H1 (cell line): Measurements from ENCODE around the gene SETDB2. TPM values are rescaled to one million over a fixed set of nuclear protein-coding genes. Genes with fewer than 3 reads are reported as not detected.

ENCODE experiments used
- CTCF ChIA-PET: fragments of 300-600 bp; sonication (Branson Sonifier 250); formaldehyde crosslinking; loops from one replicate; lab custom pipeline; 2021; ENCODE audit not compliant: partially characterized antibody; lab: Charles Lee
- POLR2A ChIA-PET: fragments of 300-600 bp; sonication (Branson Sonifier 250); formaldehyde crosslinking; loops from one replicate; lab custom pipeline; 2021; ENCODE audit warnings: inconsistent platforms; ENCODE audit not compliant: partially characterized antibody; lab: Charles Lee
- DNase-seq, 2 experiments: peaks; one replicate each; pipeline versions ENCODE4 v3.0.0 to v3.0.0-alpha.2; 2010 to 2022; ENCODE audit warnings: low spot score in 2 of 2, low read depth in 1 of 2, mixed read lengths in 1 of 2
- FAIRE-seq: peaks from 2 replicates; lab custom pipeline; 2011; peaks lifted over from hg19 to GRCh38; lab: Jason Lieb, UNC
- H2AFZ ChIP-seq: 2 replicates; pipeline ENCODE4 v1.8.1; 2012; ENCODE audit warnings: low read length, inconsistent platforms
- H2AK5ac ChIP-seq: 2 replicates; pipeline ENCODE4 v1.6.1; 2013; ENCODE audit warnings: low read depth, low read length
- H2BK120ac ChIP-seq: replicated peaks from 2 replicates; pipeline ENCODE3; 2013; ENCODE audit warnings: low read depth, low read length, inconsistent platforms
- H2BK12ac ChIP-seq: 2 replicates; pipeline ENCODE4 v1.6.1; 2013; ENCODE audit warnings: low read depth, low read length
- H2BK15ac ChIP-seq: 2 replicates; pipeline ENCODE4 v1.6.1; 2013; ENCODE audit warnings: low read length
- H2BK20ac ChIP-seq: 2 replicates; pipeline ENCODE4 v1.6.1; 2013; ENCODE audit warnings: low read length
- H2BK5ac ChIP-seq: 2 replicates; pipeline ENCODE4 v1.6.1; 2013; ENCODE audit warnings: low read depth, low read length
- H3K14ac ChIP-seq: 2 replicates; pipeline ENCODE4 v1.6.1; 2013; ENCODE audit warnings: inconsistent platforms; ENCODE audit not compliant: insufficient read length
- H3K18ac ChIP-seq: 2 replicates; pipeline ENCODE4 v1.6.1; 2013; ENCODE audit warnings: low read length; ENCODE audit errors: extremely low read depth
- H3K23ac ChIP-seq: 2 replicates; pipeline ENCODE4 v1.6.1; 2013; ENCODE audit warnings: inconsistent platforms; ENCODE audit not compliant: insufficient read length
- H3K23me2 ChIP-seq: 2 replicates; pipeline ENCODE4 v1.6.1; 2013; ENCODE audit warnings: low read depth, low read length
- H3K27ac ChIP-seq: 2 replicates; pipeline ENCODE4 v1.6.1; 2011; ENCODE audit warnings: low read depth, low read length, inconsistent platforms
- H3K27me3 ChIP-seq, 4 experiments: replicated peaks in 1 of 4; 1 replicate in 1 of 4; 2 replicates in 3 of 4; pipeline versions ENCODE4 v1.6.1 to v1.8.1; 2011 to 2013; ENCODE audit warnings: low read length in 3 of 4, mild to moderate bottlenecking in 3 of 4, inconsistent platforms in 2 of 4, mixed read lengths in 2 of 4, moderate library complexity in 1 of 4; ENCODE audit not compliant: control insufficient read depth in 3 of 4, insufficient read depth in 3 of 4; ENCODE audit errors: extremely low read depth in 1 of 4
- H3K36me3 ChIP-seq, 4 experiments: 2 replicates each; pipeline versions ENCODE4 v1.6.1 to v1.8.1; 2011 to 2013; ENCODE audit warnings: mild to moderate bottlenecking in 4 of 4, low read length in 3 of 4, moderate library complexity in 2 of 4, control low read depth in 1 of 4, inconsistent platforms in 1 of 4; ENCODE audit not compliant: insufficient read depth in 4 of 4, control insufficient read depth in 2 of 4
- H3K4ac ChIP-seq: replicated peaks from 2 replicates; pipeline ENCODE3; 2013; ENCODE audit warnings: low read length, low read depth, mixed read lengths, inconsistent platforms; ENCODE audit not compliant: insufficient read length
- H3K4me1 ChIP-seq, 4 experiments: replicated peaks in 1 of 4; 1 replicate in 1 of 4; 2 replicates in 3 of 4; pipeline versions ENCODE4 v1.6.1 to v1.8.1; 2011 to 2013; ENCODE audit warnings: low read length in 3 of 4, inconsistent platforms in 2 of 4, mixed read lengths in 1 of 4; ENCODE audit not compliant: insufficient read depth in 4 of 4, control insufficient read depth in 3 of 4
- H3K4me2 ChIP-seq, 2 experiments: 2 replicates each; pipeline versions ENCODE4 v1.6.1 to v1.8.1; 2011 to 2013; ENCODE audit warnings: low read depth in 2 of 2, low read length in 2 of 2, control low read depth in 1 of 2, inconsistent platforms in 1 of 2, mild to moderate bottlenecking in 1 of 2; ENCODE audit not compliant: insufficient read depth in 1 of 2
- H3K4me3 ChIP-seq, 4 experiments: fragments of 200-600, 300-600 bp in 1 of 4; sonication (generic), shearing (Covaris generic), sonication (Bioruptor Twin) in 1 of 4; 2 replicates each; pipeline versions ENCODE4 v1.5.1 to v1.8.1; 2011 to 2016; ENCODE audit warnings: low read length in 4 of 4, low read depth in 3 of 4, control low read depth in 2 of 4, inconsistent platforms in 2 of 4, mild to moderate bottlenecking in 2 of 4, mixed read lengths in 1 of 4, moderate library complexity in 1 of 4; ENCODE audit not compliant: insufficient read depth in 2 of 4; ENCODE audit errors: extremely low read depth in 1 of 4
- H3K56ac ChIP-seq: replicated peaks from 2 replicates; pipeline ENCODE3; 2013; ENCODE audit warnings: low read depth, mild to moderate bottlenecking, mixed read lengths, low read length, inconsistent platforms; ENCODE audit not compliant: insufficient read length
- H3K79me1 ChIP-seq: 2 replicates; pipeline ENCODE4 v1.6.1; 2013; ENCODE audit warnings: low read depth, low read length, control low read depth
- H3K79me2 ChIP-seq, 2 experiments: 2 replicates each; pipeline versions ENCODE4 v1.6.1 to v1.8.1; 2012 to 2013; ENCODE audit warnings: low read length in 2 of 2, mild to moderate bottlenecking in 2 of 2, inconsistent platforms in 1 of 2; ENCODE audit not compliant: insufficient read depth in 2 of 2, control insufficient read depth in 1 of 2
- H3K9ac ChIP-seq, 4 experiments: replicated peaks in 1 of 4; 1 replicate in 1 of 4; 2 replicates in 3 of 4; pipeline versions ENCODE4 v1.6.1 to v1.8.1; 2011 to 2013; ENCODE audit warnings: low read depth in 3 of 4, low read length in 3 of 4, control low read depth in 2 of 4, mild to moderate bottlenecking in 2 of 4, moderate library complexity in 2 of 4, inconsistent platforms in 1 of 4; ENCODE audit errors: extremely low read depth in 1 of 4
- H3K9me3 ChIP-seq, 2 experiments: 2 replicates each; pipeline versions ENCODE4 v1.6.1 to v1.8.1; 2012 to 2013; ENCODE audit warnings: mild to moderate bottlenecking in 2 of 2, moderate library complexity in 2 of 2, control low read depth in 1 of 2, inconsistent platforms in 1 of 2, low read depth in 1 of 2, low read length in 1 of 2, mixed read lengths in 1 of 2; ENCODE audit not compliant: insufficient read depth in 2 of 2
- H4K20me1 ChIP-seq, 2 experiments: replicated peaks in 1 of 2; 2 replicates each; pipeline versions ENCODE3 to v1.8.1; 2011 to 2013; ENCODE audit warnings: inconsistent platforms in 2 of 2, low read length in 2 of 2, mild to moderate bottlenecking in 1 of 2; ENCODE audit not compliant: insufficient read depth in 2 of 2, control insufficient read depth in 1 of 2
- H4K5ac ChIP-seq: 2 replicates; pipeline ENCODE4 v1.6.1; 2013; ENCODE audit warnings: low read length, low read depth, mixed read lengths, inconsistent platforms; ENCODE audit not compliant: insufficient read length
- H4K8ac ChIP-seq: 2 replicates; pipeline ENCODE4 v1.8.0; 2013; ENCODE audit warnings: mild to moderate bottlenecking, moderate library complexity, low read length, inconsistent platforms; ENCODE audit not compliant: insufficient read depth; ENCODE audit errors: extremely low read depth
- H4K91ac ChIP-seq: replicated peaks from 2 replicates; pipeline ENCODE3; 2013; ENCODE audit warnings: low read length, mixed read lengths, inconsistent platforms; ENCODE audit not compliant: insufficient read length
- CBX5 ChIP-seq: fragments of 300-800, 300-1000 bp; sonication (generic); IDR thresholded peaks from 2 replicates; pipeline ENCODE4 v1.7.1; 2016; ENCODE audit warnings: antibody characterized with exemption, low read length, low read depth
- CREB1 ChIP-seq: IDR thresholded peaks from 2 replicates; pipeline ENCODE4 v1.6.1; 2012; ENCODE audit warnings: inconsistent platforms
- EP300 ChIP-seq, 2 experiments: IDR thresholded peaks; 1 replicate in 1 of 2; 2 replicates in 1 of 2; pipeline ENCODE4 v1.6.1; 2011 to 2012; ENCODE audit warnings: low read depth in 2 of 2, low read length in 2 of 2, mild to moderate bottlenecking in 2 of 2, borderline replicate concordance in 1 of 2, inconsistent platforms in 1 of 2, moderate library complexity in 1 of 2
- EZH2 ChIP-seq: fragments of 200-600 bp; sonication (generic); IDR thresholded peaks from 2 replicates; pipeline ENCODE4 v1.7.1; 2012; ENCODE audit warnings: low read depth, mild to moderate bottlenecking, moderate library complexity, low read length, inconsistent platforms; ENCODE audit not compliant: severe bottlenecking
- MAFK ChIP-seq: IDR thresholded peaks from 2 replicates; pipeline ENCODE4 v1.6.1; 2012; ENCODE audit warnings: low read depth, mild to moderate bottlenecking, improper control_type of control experiment, low read length
- NANOG ChIP-seq: IDR thresholded peaks from 2 replicates; pipeline ENCODE4 v1.6.1; 2011; ENCODE audit warnings: low read length, low read depth, mild to moderate bottlenecking, inconsistent platforms; ENCODE audit not compliant: insufficient read depth, poor library complexity, severe bottlenecking
- PHF8 ChIP-seq: fragments of 200-600 bp; sonication (generic); conservative IDR thresholded peaks from 2 replicates; pipeline ENCODE4 v1.7.1; 2012; ENCODE audit warnings: low read depth, mild to moderate bottlenecking, inconsistent platforms, low read length, moderate library complexity
- RXRA ChIP-seq: IDR thresholded peaks from 2 replicates; pipeline ENCODE4 v1.6.1; 2011; ENCODE audit warnings: low read depth, mild to moderate bottlenecking, low read length, moderate library complexity; ENCODE audit not compliant: insufficient read depth
- SIN3A ChIP-seq, 2 experiments: IDR thresholded peaks in 1 of 2; conservative IDR thresholded peaks in 1 of 2; 2 replicates each; pipeline ENCODE4 v1.6.1; 2011 to 2012; ENCODE audit warnings: low read length in 2 of 2, improper control_type of control experiment in 1 of 2, low read depth in 1 of 2, mild to moderate bottlenecking in 1 of 2
- SUZ12 ChIP-seq: fragments of 200-600 bp; sonication (generic); IDR thresholded peaks from 2 replicates; pipeline ENCODE4 v1.6.1; 2012; ENCODE audit warnings: mild to moderate bottlenecking, inconsistent platforms, low read length, moderate library complexity, mixed read lengths
- TAF1 ChIP-seq: IDR thresholded peaks from 2 replicates; pipeline ENCODE4 v1.6.1; 2011; ENCODE audit warnings: mild to moderate bottlenecking, low read depth, low read length
- TAF7 ChIP-seq: optimal IDR thresholded peaks from 2 replicates; pipeline ENCODE3; 2011; ENCODE audit warnings: low read depth, mild to moderate bottlenecking, inconsistent platforms, low read length, moderate library complexity, borderline replicate concordance
- YY1 ChIP-seq: IDR thresholded peaks from 2 replicates; pipeline ENCODE4 v1.6.1; 2011; ENCODE audit warnings: low read depth, mild to moderate bottlenecking, low read length
- WGBS, 2 experiments: shearing (Covaris generic) in 1 of 2; methylation state at CpG; one replicate each; pipeline versions ENCODE4 v1.1.6 to v1.1.7; 2013 to 2015; ENCODE audit warnings: low lambda C conversion rate in 2 of 2, mixed read lengths in 2 of 2, inconsistent platforms in 1 of 2, low coverage in 1 of 2, missing lambda C conversion rate in 1 of 2; ENCODE audit not compliant: insufficient replicate concordance in 2 of 2, insufficient coverage in 1 of 2, insufficient read length in 1 of 2; ENCODE audit errors: extremely low coverage in 1 of 2, missing lambda C conversion rate in 1 of 2; 5-methylcytosine and 5-hydroxymethylcytosine counted together
- polyA plus RNA-seq, 7 experiments: library from polyadenylated mRNA; depleted of rRNA in 3 of 7; stranded (reverse) in 5 of 7; unstranded in 2 of 7; fragments of >200 nt in 5 of 7; fragments of 200-250 nt in 2 of 7; gene quantifications; 1 replicate in 5 of 7; 2 replicates in 1 of 7; 4 replicates in 1 of 7; pipeline versions ENCODE4 v1.2.1 to v1.2.3, GENCODE V29; 2011 to 2013; ENCODE audit warnings: missing spikeins in 2 of 7, mixed read lengths in 2 of 7
- total RNA-seq: library from RNA; stranded (reverse); fragmentation: NEBNext Ultra II Directional; extraction: Animal tissue kit (Norgen Biotek cat#: 25700); gene quantifications from 2 replicates; pipeline ENCODE4 v1.2.1, GENCODE V29; 2021

SETDB2 gene
- total and polyA plus RNA-seq, 2 of the 8 experiments (the other 6 are each of a cell fraction or from before 2014, with no cell fraction given): 1.2 to 6.1 TPM

DNA sequence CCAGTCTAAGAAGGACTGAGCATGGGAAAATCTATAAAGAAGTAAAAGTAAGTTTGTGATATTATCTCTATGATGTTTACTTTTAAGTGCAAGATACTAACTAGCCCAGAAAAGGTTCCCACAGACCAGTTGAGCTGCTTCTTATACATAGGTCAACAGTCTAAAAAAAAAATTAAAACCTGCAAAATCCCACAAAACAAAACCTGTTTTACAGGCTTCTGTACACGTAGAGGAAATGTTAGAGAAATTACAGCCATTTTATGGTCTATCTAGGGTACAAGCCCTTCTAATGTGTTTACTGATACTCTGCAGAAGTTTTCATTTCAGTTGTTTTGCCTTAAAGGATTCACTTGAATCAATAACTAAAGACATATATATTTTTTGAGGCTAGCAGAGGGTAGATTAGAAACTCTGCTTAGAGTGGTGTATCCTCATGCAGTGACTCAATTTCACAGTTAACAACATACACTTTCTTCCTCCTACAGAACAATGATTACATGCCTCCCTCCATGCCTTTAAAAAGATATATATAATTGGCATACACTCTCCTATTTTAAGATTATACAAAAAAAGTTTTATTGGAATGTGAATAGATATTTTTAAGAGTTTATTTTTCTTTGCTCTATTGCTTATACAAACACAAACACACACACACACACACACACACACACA, 44.1 kb upstream of the SETDB2 start:
- Histone ChIP-seq H3K27ac (no peak overlapping the region), H3K36me3 (no peaks in the 10 kb centered on the region), H4K91ac (no peak overlapping the region), H2BK120ac (no peak overlapping the region), H2AFZ (no peak overlapping the region), H3K18ac (no peak overlapping the region), H3K27me3 (no peaks in the 10 kb centered on the region), H3K56ac (no peak overlapping the region), H2BK15ac (no peak overlapping the region), H4K8ac (no peak overlapping the region), H2BK20ac (no peak overlapping the region), H2AK5ac (no peak overlapping the region), H3K4me1 (peaks cover 0 to 3% (median 1%) of the 10 kb centered on the region in 4 experiments; a peak in 3 of 7 replicates), H3K9ac (no peak overlapping the region), H3K14ac (no peak overlapping the region), H3K4ac (no peak overlapping the region), H3K23me2 (no peaks in the 10 kb centered on the region; the same call in 1 of the 2 replicates), H4K5ac (no peak overlapping the region), H3K4me3 (no peak overlapping the region), H4K20me1 (no peaks in the 10 kb centered on the region), H3K79me1 (no peaks in the 10 kb centered on the region), H3K79me2 (no peaks in the 10 kb centered on the region), H2BK12ac (no peak overlapping the region), H3K23ac (no peak overlapping the region), H3K4me2 (no peak overlapping the region), H2BK5ac (no peak overlapping the region), H3K9me3 (no peaks in the 10 kb centered on the region)
- WGBS, 2 experiments: 75% methylated on average over 1 of the region's 1 CpG; no CpG with 5 or more reads in 1 of the 2 experiments
- no peak for FAIRE-seq
- CTCF ChIA-PET: no interaction called here
- POLR2A ChIA-PET: no interaction called here
- no peak for DNase-seq
- TF ChIP-seq SUZ12 (no peak), EZH2 (no peak), PHF8 (no peak), NANOG (no peak), EP300 (IDR thresholded peaks at IDR 0.05; ENCODE audit: borderline replicate concordance in 1 of 2, low read depth in 2 of 2, low read length in 2 of 2) (no peak), SIN3A (conservative IDR thresholded peaks at IDR 0.05 in 1 of 2, IDR thresholded peaks at IDR 0.05 in 1 of 2; ENCODE audit: low read depth in 1 of 2, low read length in 2 of 2) (no peak), RXRA (no peak), TAF7 (no peak), CBX5 (no peak), YY1 (no peak), CREB1 (no peak), TAF1 (no peak), MAFK (no peak)
